A673 (cell line): ENCODE data around the gene CFAP46. TPM values are rescaled to one million over a fixed set of nuclear protein-coding genes. Genes with fewer than 3 reads are reported as not detected.

Experiments
- BruUV-seq: library from RNA; stranded (reverse); fragments of 400-500 nt; replicated peaks from 2 replicates; lab custom pipeline; 2021; lab: Mats Ljungman, UMichigan
- CTCF ChIA-PET: fragments of 300-600 bp; sonication (Branson Sonifier 250); formaldehyde crosslinking; loops from one replicate; lab custom pipeline; 2022; ENCODE audit warnings: antibody characterized with exemption; lab: Charles Lee
- POLR2A ChIA-PET: fragments of 300-600 bp; sonication (Branson Sonifier 250); formaldehyde crosslinking; loops from one replicate; lab custom pipeline; 2022; ENCODE audit warnings: antibody characterized with exemption; ENCODE audit not compliant: low non-redundant PET; lab: Charles Lee
- DNase-seq: peaks from one replicate; pipeline ENCODE4 v3.0.0-alpha.2; 2015; ENCODE audit warnings: low spot score
- H3K27ac ChIP-seq: fragments of 200-600 bp; sonication (generic); 2 replicates; pipeline ENCODE4 v1.5.1; 2016; ENCODE audit warnings: mixed run types, low read depth, mild to moderate bottlenecking, mixed read lengths, antibody characterized with exemption, low read length; ENCODE audit not compliant: poor library complexity, severe bottlenecking
- H3K27me3 ChIP-seq: fragments of 200-600 bp; sonication (generic); replicated peaks from 2 replicates; pipeline ENCODE4 v1.6.1; 2017; ENCODE audit warnings: mixed run types, low read depth, mild to moderate bottlenecking, mixed read lengths, antibody characterized with exemption, low read length; ENCODE audit not compliant: insufficient read depth, poor library complexity
- H3K36me3 ChIP-seq: fragments of 200-600 bp; sonication (generic); 2 replicates; pipeline ENCODE4 v1.6.1; 2016; ENCODE audit warnings: mixed run types, mild to moderate bottlenecking, mixed read lengths, antibody characterized with exemption, low read length; ENCODE audit not compliant: insufficient read depth, poor library complexity, severe bottlenecking
- H3K4me1 ChIP-seq: fragments of 200-600 bp; sonication (generic); 2 replicates; pipeline ENCODE4 v1.6.1; 2017; ENCODE audit warnings: mixed run types, mild to moderate bottlenecking, mixed read lengths, antibody characterized with exemption, low read length; ENCODE audit not compliant: insufficient read depth, poor library complexity, severe bottlenecking
- H3K4me3 ChIP-seq: fragments of 200-600 bp; sonication (generic); 2 replicates; pipeline ENCODE4 v1.5.1; 2016; ENCODE audit warnings: low read depth, mixed run types, mild to moderate bottlenecking, mixed read lengths, low read length; ENCODE audit not compliant: poor library complexity, severe bottlenecking
- H3K9me3 ChIP-seq: fragments of 200-600 bp; sonication (generic); 2 replicates; pipeline ENCODE4 v1.6.1; 2016; ENCODE audit warnings: mixed run types, low read depth, mild to moderate bottlenecking, mixed read lengths, antibody characterized with exemption, low read length; ENCODE audit not compliant: poor library complexity, severe bottlenecking
- CTCF ChIP-seq: fragments of 300-800, 200-600 bp; sonication (generic); conservative IDR thresholded peaks from 2 replicates; pipeline ENCODE4 v1.5.1; 2017; ENCODE audit warnings: low read depth, mild to moderate bottlenecking, antibody characterized with exemption, low read length, moderate library complexity, mixed read lengths
- EZH2 ChIP-seq: fragments of 200-600 bp; sonication (generic); IDR thresholded peaks from 2 replicates; pipeline ENCODE4 v1.6.1; 2017; ENCODE audit warnings: borderline replicate concordance, low read depth, mild to moderate bottlenecking, mixed read lengths, antibody characterized with exemption, low read length; ENCODE audit not compliant: poor library complexity, severe bottlenecking
- intact Hi-C: fragments of 100-400 bp; cut with micrococcal nuclease; formaldehyde crosslinking; loops from one replicate; pipeline ENCODE4 v1.10.0; 2022; ENCODE audit not compliant: unreplicated experiment
- total RNA-seq: library from RNA; stranded (reverse); gene quantifications from 2 replicates; pipeline ENCODE4 v1.2.3, GENCODE V29; 2021

Gene CFAP46
- total RNA-seq, 1 experiment from 2014 or later: 1.9 TPM

DNA sequence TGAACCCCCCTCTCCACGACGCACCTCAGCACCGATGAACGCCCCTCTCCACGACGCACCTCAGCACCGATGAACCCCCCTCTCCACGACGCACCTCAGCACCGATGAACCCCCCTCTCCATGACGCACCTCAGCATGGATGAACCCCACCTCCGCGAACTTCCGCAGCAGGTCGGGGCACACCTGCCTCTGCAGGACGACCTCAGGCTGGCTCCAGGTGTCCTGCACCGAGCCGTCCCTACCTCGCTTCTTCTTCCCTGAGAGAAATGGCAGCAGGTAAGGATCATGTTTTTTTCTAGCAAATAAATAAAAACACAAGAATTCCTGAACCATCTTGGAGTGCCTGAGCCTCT lies 24.1 kb downstream of the CFAP46 start:
- BruUV-seq: no TSS peak
- intact Hi-C loops: no loop called here

GRCh38 chr10:132916956-132917666 lies 25.3 kb downstream of the CFAP46 start:
- no peak for TF ChIP-seq EZH2
- no peak for TF ChIP-seq CTCF
- DNase-seq: no peak
- no TSS peak for BruUV-seq
- no peaks in the 10 kb centered on the region for H3K9me3 ChIP-seq
- no peaks in the 10 kb centered on the region for H3K36me3 ChIP-seq
- H3K27me3 ChIP-seq: no peaks in the 10 kb centered on the region
- H3K4me3 ChIP-seq: no peak overlapping the region
- intact Hi-C loops: no loop called here
- H3K4me1 ChIP-seq: no peaks in the 10 kb centered on the region
- H3K27ac ChIP-seq: no peak overlapping the region
- ChIA-PET POLR2A (no interaction called here), CTCF (no interaction called here)

More for the DNA sequence above, 24.1 kb downstream of the CFAP46 start:
- no peak for DNase-seq
- Histone ChIP-seq H3K27ac (no peak overlapping the region), H3K9me3 (no peaks in the 10 kb centered on the region), H3K27me3 (no peaks in the 10 kb centered on the region), H3K36me3 (no peaks in the 10 kb centered on the region), H3K4me1 (no peaks in the 10 kb centered on the region), H3K4me3 (no peak overlapping the region)
- ChIA-PET CTCF (no interaction called here), POLR2A (no interaction called here)
- TF ChIP-seq CTCF: no peak
- TF ChIP-seq EZH2: no peak

DNA sequence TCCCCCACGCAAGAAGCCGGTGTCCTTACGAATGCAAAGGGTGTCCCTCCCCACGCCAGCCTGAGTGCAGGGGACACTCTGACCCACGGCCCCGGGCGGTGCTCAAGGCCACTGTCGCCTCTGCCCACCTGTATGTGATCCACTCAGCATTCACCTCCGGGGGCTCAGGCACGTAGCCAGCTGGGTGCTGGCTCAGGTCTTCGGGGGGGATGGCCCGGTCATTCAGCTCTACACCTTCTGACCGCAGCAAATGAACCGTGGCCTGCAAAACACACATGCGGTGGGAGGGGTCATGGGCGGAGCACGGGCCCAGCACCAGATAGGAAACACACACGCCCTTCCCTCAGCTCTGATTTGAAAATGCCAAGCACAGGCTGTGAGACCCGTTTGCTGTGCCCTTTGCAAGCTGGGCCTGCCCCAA lies 25.9 kb downstream of the CFAP46 start:
- no peaks in the 10 kb centered on the region for H3K9me3 ChIP-seq
- DNase-seq: no peak
- no peaks in the 10 kb centered on the region for H3K36me3 ChIP-seq
- CTCF ChIA-PET: no interaction called here
- no peaks in the 10 kb centered on the region for H3K27me3 ChIP-seq
- H3K4me3 ChIP-seq: no peak overlapping the region
- POLR2A ChIA-PET: no interaction called here
- intact Hi-C loops: no loop called here
- H3K27ac ChIP-seq: no peak overlapping the region
- no TSS peak for BruUV-seq
- TF ChIP-seq EZH2 (no peak), CTCF (no peak)
- H3K4me1 ChIP-seq: no peaks in the 10 kb centered on the region
